Nephron progenitor cell (in vitro differentiated cells): ENCODE data around the gene FUBP3.

ENCODE experiments used
- DNase-seq: peaks from one replicate; pipeline ENCODE4 v3.0.0; 2021
- H3K27ac Mint-ChIP-seq: 2 replicates; pipeline ENCODE4 v1.8.0; 2021; ENCODE audit warnings: mild to moderate bottlenecking, moderate library complexity, mixed read lengths
- H3K27me3 Mint-ChIP-seq: 2 replicates; pipeline ENCODE4 v1.8.0; 2021; ENCODE audit warnings: mild to moderate bottlenecking, low read depth, mixed read lengths; ENCODE audit not compliant: poor library complexity
- H3K36me3 Mint-ChIP-seq: 2 replicates; pipeline ENCODE4 v1.8.0; 2021; ENCODE audit warnings: low read depth, mixed read lengths
- H3K4me1 Mint-ChIP-seq: 2 replicates; pipeline ENCODE4 v1.8.0; 2021; ENCODE audit warnings: mixed read lengths
- H3K4me3 Mint-ChIP-seq: 2 replicates; pipeline ENCODE4 v1.8.0; 2021; ENCODE audit warnings: mild to moderate bottlenecking, moderate library complexity, mixed read lengths
- H3K9me3 Mint-ChIP-seq: 2 replicates; pipeline ENCODE4 v1.8.0; 2021; ENCODE audit warnings: mild to moderate bottlenecking, moderate library complexity, mixed read lengths
- CTCF ChIP-seq: fragments of 200-600 bp; sonication (generic); IDR thresholded peaks from 2 replicates; pipeline ENCODE4 v1.5.0; 2021; ENCODE audit warnings: antibody characterized with exemption

Gene FUBP3

GRCh38 chr9:130639866-130640555 lies 60.6 kb downstream of the FUBP3 start:
- H3K36me3 Mint-ChIP-seq = peaks cover 29% of the 10 kb centered on the region
- peaks cover 30% of the 10 kb centered on the region for H3K4me1 Mint-ChIP-seq
- no peak for TF ChIP-seq CTCF
- no peak overlapping the region for H3K27ac Mint-ChIP-seq
- peaks cover 19% of the 10 kb centered on the region for H3K27me3 Mint-ChIP-seq
- no peaks in the 10 kb centered on the region for H3K9me3 Mint-ChIP-seq
- H3K4me3 Mint-ChIP-seq = no peak overlapping the region
- no peak for DNase-seq

GRCh38 chr9:130640681-130641080 lies 61.3 kb downstream of the FUBP3 start:
- H3K4me3 Mint-ChIP-seq = no peak overlapping the region
- H3K9me3 Mint-ChIP-seq = peaks cover 3% of the 10 kb centered on the region
- H3K27me3 Mint-ChIP-seq = peaks cover 18% of the 10 kb centered on the region
- no peak overlapping the region for H3K27ac Mint-ChIP-seq
- peaks cover 25% of the 10 kb centered on the region for H3K36me3 Mint-ChIP-seq
- H3K4me1 Mint-ChIP-seq = peaks cover 30% of the 10 kb centered on the region
- no peak for DNase-seq
- no peak for TF ChIP-seq CTCF

GRCh38 chr9:130642926-130643325 lies 63.5 kb downstream of the FUBP3 start:
- Mint-ChIP-seq H3K27ac (no peak overlapping the region), H3K4me1 (peaks cover 24% of the 10 kb centered on the region), H3K27me3 (peaks cover 26% of the 10 kb centered on the region), H3K9me3 (peaks cover 15% of the 10 kb centered on the region), H3K36me3 (peaks cover 11% of the 10 kb centered on the region), H3K4me3 (no peak overlapping the region)
- no peak for TF ChIP-seq CTCF
- DNase-seq = no peak

DNA sequence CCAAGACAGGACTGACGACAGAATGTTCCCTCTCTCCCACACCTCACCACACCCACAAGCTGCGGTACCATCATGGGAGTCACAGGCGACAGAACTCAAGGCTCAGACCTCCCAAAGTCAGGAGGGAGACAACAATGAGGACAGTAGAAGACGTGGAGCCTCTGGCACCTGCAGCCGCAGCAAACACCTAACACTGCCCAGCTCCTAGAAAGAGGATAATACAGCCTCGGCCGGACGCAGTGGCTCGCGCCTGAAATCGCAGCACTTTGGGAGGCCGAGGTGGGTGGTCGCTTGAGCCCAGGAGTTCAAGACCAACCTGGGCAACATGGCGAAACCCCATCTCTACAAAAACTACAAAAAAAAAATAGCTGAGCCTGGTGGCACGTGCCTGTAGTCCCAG lies 71.8 kb downstream of the FUBP3 start:
- Mint-ChIP-seq H3K4me3 (no peak overlapping the region), H3K27ac (no peak overlapping the region), H3K36me3 (peaks cover 3% of the 10 kb centered on the region), H3K9me3 (peaks cover 7% of the 10 kb centered on the region), H3K4me1 (no peaks in the 10 kb centered on the region), H3K27me3 (peaks cover 87% of the 10 kb centered on the region)
- TF ChIP-seq CTCF = no peak
- DNase-seq = no peak

- H3K27me3 Mint-ChIP-seq = peaks cover 88% of the 10 kb centered on the region
- H3K36me3 Mint-ChIP-seq = no peaks in the 10 kb centered on the region
- no peak for TF ChIP-seq CTCF
- H3K27ac Mint-ChIP-seq = no peak overlapping the region
- H3K4me3 Mint-ChIP-seq = no peak overlapping the region
- peaks cover 9% of the 10 kb centered on the region for H3K9me3 Mint-ChIP-seq
- H3K4me1 Mint-ChIP-seq = no peaks in the 10 kb centered on the region
- DNase-seq = no peak
These were observed 72.4 kb downstream of the FUBP3 start for GRCh38 chr9:130651752-130652151.

DNA sequence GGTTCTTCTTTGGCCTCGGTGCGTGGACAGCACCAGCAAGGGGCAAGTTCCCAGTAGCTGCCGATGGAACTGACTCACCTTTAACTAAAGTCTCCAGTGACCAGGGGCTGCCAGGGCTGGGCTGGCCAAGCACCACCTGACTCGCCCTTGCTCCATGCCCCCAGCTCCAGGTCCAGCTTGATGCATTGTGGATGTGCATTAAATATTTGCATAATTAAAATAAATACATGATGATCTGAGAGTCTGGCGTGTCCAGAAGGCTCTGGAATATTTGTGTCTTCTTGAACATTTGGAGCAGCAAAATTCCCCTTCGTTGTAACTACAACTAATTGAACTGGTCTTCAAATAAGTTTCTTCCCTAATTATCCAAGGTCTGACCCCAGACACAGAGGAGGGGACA lies 75.5 kb downstream of the FUBP3 start:
- Mint-ChIP-seq H3K36me3 (no peaks in the 10 kb centered on the region), H3K27ac (no peak overlapping the region), H3K4me1 (no peaks in the 10 kb centered on the region), H3K9me3 (peaks cover 26% of the 10 kb centered on the region), H3K27me3 (peaks cover 95% of the 10 kb centered on the region), H3K4me3 (no peak overlapping the region)
- TF ChIP-seq CTCF = no peak
- no peak for DNase-seq
